Measurements from ENCODE around the gene CATSPER3. TPM values are rescaled to one million over a fixed set of nuclear protein-coding genes. Genes with fewer than 3 reads are reported as not detected.

CATSPER3 gene
- total RNA-seq, 1 experiment from 2014 or later = 0.50 TPM

DNA sequence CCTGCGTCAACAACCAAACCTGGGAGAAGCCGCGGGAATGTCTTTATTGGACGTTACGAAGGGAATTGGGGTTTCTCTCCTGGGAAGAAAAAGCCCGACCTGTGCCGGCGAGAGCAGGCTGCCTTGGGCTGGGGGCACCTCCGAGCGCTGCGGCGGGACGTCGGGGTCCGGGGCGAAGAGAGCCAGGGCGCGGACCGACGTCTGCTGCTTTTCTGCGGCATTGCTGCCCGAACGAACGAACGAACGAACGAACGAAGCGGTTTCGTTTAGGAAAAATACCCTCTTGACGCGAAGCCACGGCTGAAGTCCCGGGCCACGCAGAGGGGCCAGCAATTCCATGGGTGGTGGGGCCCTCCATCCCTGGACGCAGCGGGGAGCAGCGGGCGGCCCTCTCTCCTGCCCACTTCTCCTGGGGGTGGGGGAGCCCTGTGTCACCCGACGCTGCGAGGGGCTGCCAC, 71.1 kb downstream of the CATSPER3 start:
- no peak overlapping the region for H4K8ac ChIP-seq (replicated peaks; ENCODE audit: insufficient read length, low read depth, low read length)
- peaks cover 94% of the 10 kb centered on the region for H3K27me3 Mint-ChIP-seq (ENCODE audit: low read depth)
- no peak overlapping the region for H3K4ac ChIP-seq (ENCODE audit: low read depth, low read length)
- no peaks in the 10 kb centered on the region for H4K20me1 ChIP-seq (ENCODE audit: control insufficient read depth, insufficient read depth, insufficient read length)
- no peak overlapping the region for H2BK120ac ChIP-seq (ENCODE audit: low read depth, low read length, poor library complexity, severe bottlenecking)
- no peak overlapping the region for H2BK5ac ChIP-seq (ENCODE audit: insufficient read length, low read length)
- no peaks in the 10 kb centered on the region for H3K9me3 ChIP-seq (ENCODE audit: control insufficient read depth, low read depth, low read length)
- H3K9ac ChIP-seq (ENCODE audit: extremely low read depth, insufficient read length, low read length) = no peak overlapping the region
- H3K27ac ChIP-seq (ENCODE audit: insufficient read length, low read depth, low read length) = no peak overlapping the region
- H2BK20ac ChIP-seq (ENCODE audit: low read depth, low read length, poor library complexity, severe bottlenecking) = no peak overlapping the region
- H3K79me2 ChIP-seq (ENCODE audit: insufficient read depth, low read length) = no peaks in the 10 kb centered on the region
- peaks cover 8% of the 10 kb centered on the region for H3K23me2 ChIP-seq (ENCODE audit: insufficient read length, low read depth, low read length, poor library complexity, severe bottlenecking)
- peaks cover 93% of the 10 kb centered on the region for H3K27me3 ChIP-seq (ENCODE audit: insufficient read depth, low read length)
- no peak overlapping the region for H3K23ac ChIP-seq (ENCODE audit: insufficient read length, low read depth, low read length)
- H3K36me3 Mint-ChIP-seq (ENCODE audit: insufficient read depth in 1 of 3, low read depth in 3 of 3) = no peaks in the 10 kb centered on the region; a peak in 1 of 7 replicates
- no peak overlapping the region for H4K5ac ChIP-seq (ENCODE audit: insufficient read length, low read depth, low read length)
- TF ChIP-seq CTCF (conservative IDR thresholded peaks at IDR 0.05) = no peak
- no peak overlapping the region for H3K4me2 ChIP-seq (ENCODE audit: insufficient read depth, insufficient read length, low read length)
- no peak overlapping the region for H3T11ph ChIP-seq (ENCODE audit: low read length)
- peaks cover 7 to 14% of the 10 kb centered on the region in 2 experiments for H3K4me1 Mint-ChIP-seq
- no peak overlapping the region for H3K14ac ChIP-seq (ENCODE audit: insufficient read depth, low read length)
- no peak overlapping the region for H4K91ac ChIP-seq (ENCODE audit: insufficient read length, low read depth, low read length)
- H3K79me1 ChIP-seq (ENCODE audit: insufficient read depth, low read depth, low read length, poor library complexity, severe bottlenecking) = no peaks in the 10 kb centered on the region
- H2BK15ac ChIP-seq (ENCODE audit: low read depth, low read length) = no peak overlapping the region
- H2AK5ac ChIP-seq (ENCODE audit: insufficient read length, low read length) = no peak overlapping the region
- H2BK12ac ChIP-seq (ENCODE audit: insufficient read length, low read depth, low read length) = no peak overlapping the region
- no peaks in the 10 kb centered on the region for H3K4me1 ChIP-seq (ENCODE audit: insufficient read depth, low read length)
- DNase-seq = no peak
- peaks cover 0 to 5% of the 10 kb centered on the region in 2 experiments; a peak in 3 of 5 replicates for H3K9me3 Mint-ChIP-seq
- no CpG with 5 or more reads among the region's 42 CpGs for WGBS (ENCODE audit: extremely low coverage, insufficient read length, low lambda C conversion rate)
- peak overlapping the region in 1 of 2 experiments; percentile 53; a peak in 2 of 5 replicates for H3K4me3 Mint-ChIP-seq
- H3K56ac ChIP-seq (ENCODE audit: insufficient read length, low read depth, low read length) = no peak overlapping the region
- H3K27ac Mint-ChIP-seq = no peak overlapping the region
- no peak overlapping the region for H2AFZ ChIP-seq (ENCODE audit: low read length)
- H3K18ac ChIP-seq (ENCODE audit: insufficient read length, low read depth, low read length) = no peak overlapping the region

Measured in H9 (cell line).